Omental fat pad (tissue), 4 donors: ENCODE measurements around the gene KIAA0513. TPM values are rescaled to one million over a fixed set of nuclear protein-coding genes. Genes with fewer than 3 reads are reported as not detected.
A peak's percentile ranks its signal among the peaks of the same experiment; 100 is the strongest.

ENCODE experiments used
- ATAC-seq: fragments of 150-250 bp; one replicate; pipeline ENCODE4 v1.9.1; 2016; ENCODE audit warnings: mild to moderate bottlenecking, moderate library complexity; ENCODE audit not compliant: low FRiP score
- DNase-seq: peaks from one replicate; pipeline ENCODE4 v3.0.0-alpha.2; 2019; ENCODE audit warnings: low spot score
- total RNA-seq, 4 donors: library from RNA; depleted of rRNA; stranded (reverse); fragments of >200 nt; gene quantifications; one replicate each; pipeline ENCODE4 v1.1.0, GENCODE V29; 2016
- TF ChIP-seq, protein P1 (sequence below), 3 donors: fragments of 450-650 bp; IDR thresholded peaks; one replicate each; pipeline ENCODE4 v1.5.1; 2016 to 2017; ENCODE audit warnings: antibody characterized with exemption in 3 of 3, mild to moderate bottlenecking in 3 of 3, moderate library complexity in 2 of 3

Gene KIAA0513
- total RNA-seq, 4 donors from 2014 or later, result 9.1 to 13.2 (median 11.2) TPM

DNA sequence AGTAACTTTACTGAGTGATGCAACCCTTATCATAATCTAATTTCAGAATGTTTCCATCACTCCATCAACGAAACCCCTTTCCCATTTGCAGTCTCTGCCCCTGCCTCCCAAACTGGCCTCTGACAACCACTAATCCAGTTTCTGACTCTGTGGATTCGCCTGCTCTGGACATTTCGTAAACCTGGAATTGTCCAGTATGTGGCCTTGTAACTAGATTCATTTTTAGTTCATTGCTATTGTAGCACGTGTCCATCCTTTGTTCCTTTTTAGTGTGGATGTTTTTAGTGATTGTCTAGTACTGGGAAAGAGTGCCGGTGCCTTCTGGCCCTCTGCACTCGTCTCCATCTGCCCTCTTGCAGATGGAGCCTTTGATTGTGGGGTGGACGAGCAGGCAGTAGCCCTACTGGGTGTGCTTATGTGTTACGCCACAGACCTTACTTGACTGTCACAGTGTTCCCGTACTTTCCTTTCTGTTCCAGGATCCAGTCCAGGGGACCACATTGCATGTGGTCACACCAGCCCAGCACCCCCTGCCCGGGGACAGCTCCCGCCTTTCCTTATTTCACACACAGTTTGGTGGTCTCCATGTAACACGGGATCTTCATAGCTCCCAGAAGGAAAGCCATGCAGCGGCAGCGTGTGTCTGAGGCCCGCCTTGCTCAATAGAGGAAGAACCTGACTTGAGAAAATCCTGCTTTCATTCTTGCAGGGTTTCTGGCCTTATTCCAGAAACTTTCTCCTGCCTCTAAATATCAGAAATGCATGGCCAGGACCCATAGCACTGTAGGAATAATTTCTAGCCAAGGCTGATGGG, 8.8 kb downstream of the KIAA0513 start:
- TF ChIP-seq, protein P1, sequence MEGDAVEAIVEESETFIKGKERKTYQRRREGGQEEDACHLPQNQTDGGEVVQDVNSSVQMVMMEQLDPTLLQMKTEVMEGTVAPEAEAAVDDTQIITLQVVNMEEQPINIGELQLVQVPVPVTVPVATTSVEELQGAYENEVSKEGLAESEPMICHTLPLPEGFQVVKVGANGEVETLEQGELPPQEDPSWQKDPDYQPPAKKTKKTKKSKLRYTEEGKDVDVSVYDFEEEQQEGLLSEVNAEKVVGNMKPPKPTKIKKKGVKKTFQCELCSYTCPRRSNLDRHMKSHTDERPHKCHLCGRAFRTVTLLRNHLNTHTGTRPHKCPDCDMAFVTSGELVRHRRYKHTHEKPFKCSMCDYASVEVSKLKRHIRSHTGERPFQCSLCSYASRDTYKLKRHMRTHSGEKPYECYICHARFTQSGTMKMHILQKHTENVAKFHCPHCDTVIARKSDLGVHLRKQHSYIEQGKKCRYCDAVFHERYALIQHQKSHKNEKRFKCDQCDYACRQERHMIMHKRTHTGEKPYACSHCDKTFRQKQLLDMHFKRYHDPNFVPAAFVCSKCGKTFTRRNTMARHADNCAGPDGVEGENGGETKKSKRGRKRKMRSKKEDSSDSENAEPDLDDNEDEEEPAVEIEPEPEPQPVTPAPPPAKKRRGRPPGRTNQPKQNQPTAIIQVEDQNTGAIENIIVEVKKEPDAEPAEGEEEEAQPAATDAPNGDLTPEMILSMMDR (IDR thresholded peaks at IDR 0.05), result no peak
- DNase-seq, result no peak
- ATAC-seq, result no peak

DNA sequence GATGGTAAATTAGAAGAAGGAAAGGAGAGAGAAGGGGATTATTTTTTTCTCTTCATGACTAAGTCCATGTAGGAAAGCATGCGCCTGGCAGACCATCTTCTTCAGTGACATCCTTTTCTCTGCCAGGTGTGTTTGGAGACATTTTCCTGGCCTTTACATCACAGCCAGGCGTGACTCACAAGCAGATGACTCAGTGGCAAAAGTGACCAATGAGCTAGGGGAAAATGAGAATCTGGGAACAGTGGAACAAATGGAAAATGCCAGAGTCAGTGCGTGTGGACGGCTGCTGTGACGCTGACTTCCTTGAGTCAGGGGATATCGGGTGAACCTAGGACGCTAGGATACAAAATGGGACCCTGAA, 9.4 kb downstream of the KIAA0513 start:
- TF ChIP-seq, protein P1 (IDR thresholded peaks at IDR 0.05), result no peak
- ATAC-seq (no peak), DNase-seq (peak; percentile 44)

DNA sequence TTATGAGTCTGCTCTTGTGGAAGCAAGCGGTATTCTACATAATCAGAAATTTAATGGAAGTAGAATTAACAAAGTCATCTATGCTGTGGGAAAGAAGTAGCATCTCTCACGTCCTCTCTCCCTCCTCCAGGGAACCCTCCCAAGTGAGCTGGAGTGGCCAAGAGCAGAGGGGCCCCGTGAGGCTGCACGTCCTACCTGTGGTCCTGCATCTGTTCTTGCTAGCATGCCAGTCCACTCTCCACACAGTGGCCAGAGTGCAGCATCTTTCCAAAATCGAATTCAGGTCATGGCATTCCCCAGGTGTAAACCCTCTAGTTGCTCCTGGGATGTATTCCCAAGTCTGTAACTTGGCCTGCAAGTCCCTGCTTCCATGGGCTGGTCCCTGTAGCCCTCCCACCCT, 10.1 kb downstream of the KIAA0513 start:
- ATAC-seq, result no peak
- TF ChIP-seq, protein P1 (IDR thresholded peaks at IDR 0.05), result no peak
- DNase-seq, result no peak

DNA sequence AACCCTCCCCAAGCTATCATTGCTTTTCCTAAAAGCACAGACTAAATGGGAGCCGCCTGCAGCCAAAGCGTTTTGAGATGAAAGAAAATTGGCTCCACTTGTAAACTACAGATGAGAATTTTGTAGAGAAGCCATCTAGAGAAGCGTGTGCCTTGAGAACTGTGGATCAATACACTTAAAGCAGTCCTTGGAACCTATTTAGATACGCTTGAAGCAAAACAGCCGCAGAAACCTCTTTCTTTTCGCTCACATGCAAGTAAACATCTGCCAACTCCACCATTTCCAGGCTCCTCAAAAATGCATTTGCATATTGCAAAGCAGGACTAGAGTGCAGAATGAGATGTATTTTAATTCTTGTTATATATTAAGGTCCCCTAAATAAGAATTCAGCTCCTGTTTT, 13.1 kb downstream of the KIAA0513 start:
- ATAC-seq (no peak), DNase-seq (no peak)
- TF ChIP-seq, protein P1 (IDR thresholded peaks at IDR 0.05), result no peak

DNA sequence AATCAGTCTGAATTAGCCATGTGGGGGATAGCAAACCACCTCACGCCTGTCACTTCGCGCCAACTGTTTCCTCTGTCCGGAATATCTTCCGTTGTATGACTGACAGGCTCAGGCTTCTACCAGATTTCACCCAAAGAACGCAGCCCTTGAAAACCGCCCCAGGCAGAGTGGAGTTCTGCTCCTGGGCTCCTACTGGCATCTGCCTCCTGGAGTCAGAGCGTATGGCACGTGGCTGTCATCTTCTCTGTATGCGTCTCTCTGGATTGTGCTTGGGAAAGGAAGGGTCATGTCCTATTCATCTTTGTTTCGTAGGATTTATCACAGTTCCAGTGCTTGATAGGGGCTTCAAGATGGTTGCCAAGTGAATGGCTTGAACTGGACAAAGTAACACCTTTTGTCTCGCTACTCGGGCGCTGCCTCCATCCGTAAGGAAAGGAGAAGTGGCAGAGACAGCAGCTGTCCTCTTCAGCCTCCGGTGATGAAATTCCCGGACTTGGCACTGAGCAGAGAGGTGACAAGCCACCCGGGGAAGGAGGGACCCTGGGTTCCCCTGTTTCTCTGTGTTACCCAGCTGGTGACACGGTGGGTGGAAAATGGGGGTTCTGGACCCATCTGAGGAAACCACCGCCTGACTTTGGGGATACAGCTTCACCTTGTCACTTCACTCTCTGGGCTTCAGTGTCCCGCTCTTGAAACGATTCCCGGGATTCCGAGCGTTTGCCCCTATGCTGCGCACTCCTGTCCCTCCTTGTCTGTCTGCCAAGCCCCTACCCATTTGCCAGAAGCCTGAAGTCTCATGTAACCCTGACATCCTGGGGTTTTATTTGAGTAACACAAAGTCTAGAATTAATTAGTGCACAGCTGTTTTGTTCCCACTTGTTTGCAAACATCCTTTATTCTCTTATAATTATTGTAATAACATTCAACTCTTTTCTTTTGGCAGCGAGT, 13.9 kb downstream of the KIAA0513 start:
- ATAC-seq (no peak), DNase-seq (no peak)
- TF ChIP-seq, protein P1 (IDR thresholded peaks at IDR 0.05), result no peak

DNA sequence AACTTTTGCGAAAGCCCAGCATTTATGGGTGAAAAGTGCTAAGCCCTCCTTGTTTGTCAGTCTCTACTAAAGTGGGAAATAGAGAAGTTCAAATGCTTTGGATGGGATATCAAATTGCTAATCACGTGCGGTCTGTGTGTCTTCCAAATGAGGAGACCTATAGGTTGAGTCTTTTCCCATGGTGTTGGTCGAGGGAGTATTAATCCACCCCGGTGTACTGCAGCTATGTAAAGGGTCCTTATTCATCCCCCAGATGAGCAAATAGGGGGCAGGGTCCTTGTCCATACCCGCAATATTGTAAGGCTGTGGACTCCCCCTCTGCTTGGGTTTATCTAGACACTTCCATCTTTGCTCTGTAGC, 14.6 kb downstream of the KIAA0513 start:
- TF ChIP-seq, protein P1 (IDR thresholded peaks at IDR 0.05), result no peak
- DNase-seq, result no peak
- no peak for ATAC-seq
